Fibroblast of lung (primary cell): Measurements from ENCODE around the gene NHLRC1. TPM values are rescaled to one million over a fixed set of nuclear protein-coding genes. Genes with fewer than 3 reads are reported as not detected.

Experiments used
- DNase-seq, 2 donors: peaks; one replicate each; pipeline versions ENCODE4 v3.0.0 to v3.0.0-alpha.2; 2010; ENCODE audit warnings: low read depth in 2 of 2
- H2AFZ ChIP-seq: 2 replicates; pipeline ENCODE4 v1.5.1; 2012; ENCODE audit warnings: low read length, control low read depth, inconsistent platforms
- H3K27ac ChIP-seq: 2 replicates; pipeline ENCODE4 v1.5.1; 2011; ENCODE audit warnings: low read length, control low read depth; ENCODE audit not compliant: insufficient read depth
- H3K27me3 ChIP-seq: 2 replicates; pipeline ENCODE4 v1.5.1; 2011; ENCODE audit warnings: mild to moderate bottlenecking, low read length; ENCODE audit not compliant: control insufficient read depth, insufficient read depth
- H3K36me3 ChIP-seq: 2 replicates; pipeline ENCODE4 v1.5.1; 2011; ENCODE audit warnings: low read length; ENCODE audit not compliant: control insufficient read depth, insufficient read depth
- H3K4me1 ChIP-seq: 2 replicates; pipeline ENCODE4 v1.5.1; 2011; ENCODE audit warnings: low read length; ENCODE audit not compliant: control insufficient read depth, insufficient read depth; ENCODE audit errors: extremely low read depth
- H3K4me2 ChIP-seq: 2 replicates; pipeline ENCODE4 v1.5.1; 2011; ENCODE audit warnings: low read length, control low read depth; ENCODE audit not compliant: insufficient read depth; ENCODE audit errors: extremely low read depth
- H3K4me3 ChIP-seq, 4 experiments: fragments of 200-600 bp in 1 of 4; sonication (generic) in 1 of 4; replicated peaks in 1 of 4; 2 replicates each; pipeline ENCODE4 v1.5.1; 2011 to 2016; ENCODE audit warnings: low read length in 4 of 4, low read depth in 3 of 4, mild to moderate bottlenecking in 3 of 4, control low read depth in 2 of 4, inconsistent platforms in 1 of 4, mixed read lengths in 1 of 4; ENCODE audit not compliant: insufficient read depth in 1 of 4; ENCODE audit errors: control extremely low read depth in 1 of 4
- H3K79me2 ChIP-seq: 2 replicates; pipeline ENCODE4 v1.5.1; 2012; ENCODE audit warnings: mild to moderate bottlenecking, low read length, inconsistent platforms; ENCODE audit not compliant: control insufficient read depth, insufficient read depth
- H3K9ac ChIP-seq: 2 replicates; pipeline ENCODE4 v1.5.1; 2011; ENCODE audit warnings: mild to moderate bottlenecking, low read length, control low read depth; ENCODE audit not compliant: insufficient read depth
- H3K9me3 ChIP-seq: 2 replicates; pipeline ENCODE4 v1.5.1; 2012; ENCODE audit warnings: low read depth, low read length; ENCODE audit not compliant: control insufficient read depth, insufficient read depth
- H4K20me1 ChIP-seq: 2 replicates; pipeline ENCODE4 v1.5.1; 2011; ENCODE audit warnings: low read length; ENCODE audit not compliant: control insufficient read depth, insufficient read depth; ENCODE audit errors: extremely low read depth
- EZH2 ChIP-seq: IDR thresholded peaks from 2 replicates; pipeline ENCODE4 v1.5.1; 2012; ENCODE audit warnings: low read length, control low read depth, mild to moderate bottlenecking; ENCODE audit errors: missing control alignments
- polyA plus RNA-seq, 2 donors: library from polyadenylated mRNA; depleted of rRNA in 1 of 2; stranded (reverse) in 1 of 2; unstranded in 1 of 2; fragments of >200 nt; gene quantifications; 2 replicates each; pipeline ENCODE4 v1.2.1, GENCODE V29; 2011 to 2012; ENCODE audit warnings: missing spikeins in 1 of 2
- total RNA-seq: library from RNA; depleted of rRNA; stranded (reverse); fragments of >200 nt; gene quantifications from 2 replicates; pipeline ENCODE4 v1.2.1, GENCODE V29; 2014
- TF ChIP-seq, protein P1 (sequence below), 2 donors: IDR thresholded peaks in 1 of 2; conservative IDR thresholded peaks in 1 of 2; 1 replicate in 1 of 2; 2 replicates in 1 of 2; pipeline ENCODE4 v1.5.1; 2011 to 2012; ENCODE audit warnings: low read length in 2 of 2, control low read depth in 1 of 2, inconsistent platforms in 1 of 2, low read depth in 1 of 2, mild to moderate bottlenecking in 1 of 2

The NHLRC1 gene
- total and polyA plus RNA-seq, 2 donors (not counting 1 experiment from before 2014, with no cell fraction given), result 1.1 to 3.5 TPM

- H3K4me2 ChIP-seq, result no peak overlapping the region
- DNase-seq, result peak; percentile 5 to 15
- TF ChIP-seq, protein P1, sequence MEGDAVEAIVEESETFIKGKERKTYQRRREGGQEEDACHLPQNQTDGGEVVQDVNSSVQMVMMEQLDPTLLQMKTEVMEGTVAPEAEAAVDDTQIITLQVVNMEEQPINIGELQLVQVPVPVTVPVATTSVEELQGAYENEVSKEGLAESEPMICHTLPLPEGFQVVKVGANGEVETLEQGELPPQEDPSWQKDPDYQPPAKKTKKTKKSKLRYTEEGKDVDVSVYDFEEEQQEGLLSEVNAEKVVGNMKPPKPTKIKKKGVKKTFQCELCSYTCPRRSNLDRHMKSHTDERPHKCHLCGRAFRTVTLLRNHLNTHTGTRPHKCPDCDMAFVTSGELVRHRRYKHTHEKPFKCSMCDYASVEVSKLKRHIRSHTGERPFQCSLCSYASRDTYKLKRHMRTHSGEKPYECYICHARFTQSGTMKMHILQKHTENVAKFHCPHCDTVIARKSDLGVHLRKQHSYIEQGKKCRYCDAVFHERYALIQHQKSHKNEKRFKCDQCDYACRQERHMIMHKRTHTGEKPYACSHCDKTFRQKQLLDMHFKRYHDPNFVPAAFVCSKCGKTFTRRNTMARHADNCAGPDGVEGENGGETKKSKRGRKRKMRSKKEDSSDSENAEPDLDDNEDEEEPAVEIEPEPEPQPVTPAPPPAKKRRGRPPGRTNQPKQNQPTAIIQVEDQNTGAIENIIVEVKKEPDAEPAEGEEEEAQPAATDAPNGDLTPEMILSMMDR (conservative IDR thresholded peaks at IDR 0.05 in 1 of 2, IDR thresholded peaks at IDR 0.05 in 1 of 2; ENCODE audit: low read depth in 1 of 2, low read length in 2 of 2), result no peak
- no peak for TF ChIP-seq EZH2
- no peak overlapping the region for H3K27ac ChIP-seq
- H3K9me3 ChIP-seq, result no peaks in the 10 kb centered on the region
- H2AFZ ChIP-seq, result peak overlapping the region; percentile 10
- H3K9ac ChIP-seq, result no peak overlapping the region
- H3K36me3 ChIP-seq, result no peaks in the 10 kb centered on the region
- H3K4me1 ChIP-seq, result peaks cover 4% of the 10 kb centered on the region
- no peaks in the 10 kb centered on the region for H3K79me2 ChIP-seq
- H3K27me3 ChIP-seq, result no peaks in the 10 kb centered on the region
- no peaks in the 10 kb centered on the region for H4K20me1 ChIP-seq
- H3K4me3 ChIP-seq, result no peak overlapping the region
Measured at GRCh38 chr6:18126121-18126520, 3.6 kb upstream of the NHLRC1 start.

DNA sequence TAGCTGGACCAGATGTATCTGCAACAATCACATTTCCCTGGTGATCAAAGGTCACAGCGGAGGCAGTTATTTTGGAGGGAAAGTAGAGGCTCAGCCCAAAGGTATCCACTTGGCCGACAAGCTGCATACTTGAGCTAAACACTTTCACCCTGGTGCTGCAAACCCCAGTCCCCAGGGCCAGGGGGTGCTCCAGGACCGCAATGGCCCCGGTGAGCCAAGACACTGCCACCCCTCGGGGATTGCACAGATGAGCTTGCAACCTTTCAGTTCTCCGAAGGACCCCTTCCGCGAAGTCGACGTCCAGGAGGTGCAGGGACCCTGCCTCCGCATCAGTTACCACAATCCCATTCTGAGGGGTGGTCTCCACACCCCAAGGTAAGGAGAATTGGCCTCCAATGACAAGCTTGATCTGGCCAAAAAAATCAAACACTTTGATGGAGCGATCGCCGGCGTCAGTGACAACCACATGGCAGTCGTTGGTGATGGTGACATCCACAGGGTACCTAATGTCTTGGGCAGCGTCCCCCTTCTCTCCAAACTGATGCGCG is 823 bp downstream of the NHLRC1 start:
- no peak overlapping the region for H3K9ac ChIP-seq
- no peaks in the 10 kb centered on the region for H3K9me3 ChIP-seq
- no peak overlapping the region for H2AFZ ChIP-seq
- H3K4me2 ChIP-seq, result no peak overlapping the region
- no peak overlapping the region for H3K27ac ChIP-seq
- peak overlapping the region in 1 of 4 experiments; percentile 60 for H3K4me3 ChIP-seq
- no peaks in the 10 kb centered on the region for H4K20me1 ChIP-seq
- H3K79me2 ChIP-seq, result no peaks in the 10 kb centered on the region
- TF ChIP-seq, protein P1 (conservative IDR thresholded peaks at IDR 0.05 in 1 of 2, IDR thresholded peaks at IDR 0.05 in 1 of 2; ENCODE audit: low read depth in 1 of 2, low read length in 2 of 2), result no peak
- no peak for TF ChIP-seq EZH2
- DNase-seq, result no peak
- H3K27me3 ChIP-seq, result no peaks in the 10 kb centered on the region
- peaks cover 4% of the 10 kb centered on the region for H3K4me1 ChIP-seq
- no peaks in the 10 kb centered on the region for H3K36me3 ChIP-seq

DNA sequence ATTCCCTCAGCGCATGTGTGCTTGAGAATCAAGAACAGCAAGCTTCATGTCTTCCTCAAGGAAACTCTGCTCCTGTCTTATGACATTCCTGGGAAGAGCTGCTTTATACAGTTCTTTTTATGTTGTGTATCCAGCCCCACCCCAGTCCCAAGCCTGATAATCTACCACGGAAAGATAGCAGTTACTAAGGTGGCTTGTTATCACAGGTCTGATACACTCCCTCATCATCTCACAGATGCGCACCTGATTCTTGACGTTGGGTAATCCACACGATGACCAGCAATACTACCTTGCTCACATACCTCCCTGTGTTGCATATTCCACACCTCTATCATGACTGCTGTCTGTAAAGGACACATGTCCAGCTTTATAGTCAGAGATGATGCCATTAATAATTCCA is 3.2 kb downstream of the NHLRC1 start:
- TF ChIP-seq, protein P1 (conservative IDR thresholded peaks at IDR 0.05 in 1 of 2, IDR thresholded peaks at IDR 0.05 in 1 of 2; ENCODE audit: low read depth in 1 of 2, low read length in 2 of 2), result no peak
- H3K9ac ChIP-seq, result no peak overlapping the region
- H3K27me3 ChIP-seq, result no peaks in the 10 kb centered on the region
- no peaks in the 10 kb centered on the region for H3K36me3 ChIP-seq
- H3K79me2 ChIP-seq, result no peaks in the 10 kb centered on the region
- no peaks in the 10 kb centered on the region for H3K9me3 ChIP-seq
- H4K20me1 ChIP-seq, result no peaks in the 10 kb centered on the region
- H3K4me3 ChIP-seq, result no peak overlapping the region
- H2AFZ ChIP-seq, result no peak overlapping the region
- H3K27ac ChIP-seq, result no peak overlapping the region
- H3K4me2 ChIP-seq, result no peak overlapping the region
- H3K4me1 ChIP-seq, result peaks cover 4% of the 10 kb centered on the region
- DNase-seq, result no peak
